Liver (tissue), 9 donors: ENCODE results near the gene MELTF. TPM values are rescaled to one million over a fixed set of nuclear protein-coding genes. Genes with fewer than 3 reads are reported as not detected.

Experiments used
- DNase-seq: peaks from one replicate; pipeline ENCODE4 v3.0.0-alpha.2; 2017; ENCODE audit warnings: low spot score
- H3K27ac ChIP-seq, 2 donors: one replicate each; pipeline ENCODE4 v1.7.0; 2013; ENCODE audit warnings: inconsistent platforms in 2 of 2, low read length in 2 of 2, control low read depth in 1 of 2, low read depth in 1 of 2, mild to moderate bottlenecking in 1 of 2
- H3K27me3 ChIP-seq, 4 donors: one replicate each; pipeline versions ENCODE4 v1.6.1 to v1.7.0; 2013; ENCODE audit warnings: low read length in 3 of 4, inconsistent platforms in 1 of 4, mild to moderate bottlenecking in 1 of 4, moderate library complexity in 1 of 4; ENCODE audit not compliant: control insufficient read depth in 4 of 4, insufficient read depth in 4 of 4
- H3K36me3 ChIP-seq, 4 donors: one replicate each; pipeline versions ENCODE4 v1.6.1 to v1.7.0; 2013; ENCODE audit warnings: low read length in 3 of 4, mild to moderate bottlenecking in 3 of 4, low read depth in 1 of 4, moderate library complexity in 1 of 4; ENCODE audit not compliant: control insufficient read depth in 4 of 4, insufficient read depth in 3 of 4
- H3K4me1 ChIP-seq, 4 donors: one replicate each; pipeline versions ENCODE4 v1.6.1 to v1.7.0; 2013; ENCODE audit warnings: low read length in 3 of 4, mild to moderate bottlenecking in 3 of 4, moderate library complexity in 1 of 4; ENCODE audit not compliant: control insufficient read depth in 4 of 4, insufficient read depth in 4 of 4
- H3K4me3 ChIP-seq, 3 donors: one replicate each; pipeline versions ENCODE4 v1.6.1 to v1.7.0; 2013; ENCODE audit warnings: low read length in 3 of 3, control low read depth in 1 of 3, low read depth in 1 of 3, mild to moderate bottlenecking in 1 of 3
- H3K9ac ChIP-seq, 2 donors: one replicate each; pipeline ENCODE4 v1.7.0; 2013; ENCODE audit warnings: low read length in 2 of 2, mild to moderate bottlenecking in 2 of 2, moderate library complexity in 2 of 2, control low read depth in 1 of 2, low read depth in 1 of 2
- H3K9me3 ChIP-seq, 4 donors: one replicate each; pipeline versions ENCODE4 v1.6.1 to v1.7.0; 2013; ENCODE audit warnings: low read length in 3 of 4; ENCODE audit not compliant: control insufficient read depth in 4 of 4
- EGR1 ChIP-seq, 2 donors: IDR thresholded peaks; 2 replicates each; pipeline ENCODE4 v1.6.1; 2016 to 2018; ENCODE audit warnings: antibody characterized with exemption in 2 of 2, low read depth in 2 of 2
- FOXA1 ChIP-seq: IDR thresholded peaks from 2 replicates; pipeline ENCODE4 v1.6.1; 2016; ENCODE audit warnings: antibody characterized with exemption
- FOXA2 ChIP-seq: IDR thresholded peaks from 2 replicates; pipeline ENCODE4 v1.6.1; 2016; ENCODE audit warnings: antibody characterized with exemption
- GABPA ChIP-seq, 2 donors: IDR thresholded peaks in 1 of 2; conservative IDR thresholded peaks in 1 of 2; 2 replicates each; pipeline ENCODE4 v1.6.1; 2016; ENCODE audit warnings: antibody characterized with exemption in 2 of 2, mild to moderate bottlenecking in 1 of 2, moderate library complexity in 1 of 2
- HNF4A ChIP-seq, 2 donors: conservative IDR thresholded peaks; 2 replicates each; pipeline ENCODE4 v1.6.1; 2016; ENCODE audit warnings: antibody characterized with exemption in 2 of 2, mild to moderate bottlenecking in 2 of 2
- HNF4G ChIP-seq: IDR thresholded peaks from 2 replicates; pipeline ENCODE4 v1.6.1; 2016; ENCODE audit warnings: antibody characterized with exemption
- RAD21 ChIP-seq, 2 donors: IDR thresholded peaks; 2 replicates each; pipeline ENCODE4 v1.6.1; 2016; ENCODE audit warnings: antibody characterized with exemption in 2 of 2, mild to moderate bottlenecking in 2 of 2
- RXRA ChIP-seq, 2 donors: IDR thresholded peaks; 2 replicates each; pipeline ENCODE4 v1.6.1; 2017 to 2018; ENCODE audit warnings: antibody characterized with exemption in 2 of 2, mild to moderate bottlenecking in 1 of 2
- TAF1 ChIP-seq: conservative IDR thresholded peaks from 2 replicates; pipeline ENCODE4 v1.6.1; 2016; ENCODE audit warnings: antibody characterized with exemption, mild to moderate bottlenecking
- YY1 ChIP-seq: IDR thresholded peaks from 2 replicates; pipeline ENCODE4 v1.6.1; 2016; ENCODE audit warnings: antibody characterized with exemption, mild to moderate bottlenecking
- WGBS: extraction: QIAGEN DNeasy Blood & Tissue Kit; methylation state at CpG from one replicate; pipeline ENCODE4 v1.1.7; 2013; 5-methylcytosine and 5-hydroxymethylcytosine counted together
- polyA plus RNA-seq, 2 donors: library from polyadenylated mRNA; stranded (reverse) in 1 of 2; unstranded in 1 of 2; fragments of 200-250 nt in 1 of 2; fragments of >200 nt in 1 of 2; fragmentation: Nextera tagmentation in 1 of 2; extraction: Ambion mirVana in 1 of 2; gene quantifications; one replicate each; pipeline versions ENCODE4 v1.2.1 to v1.2.3, GENCODE V29; 2013 to 2015
- total RNA-seq, 2 donors: library from RNA; depleted of rRNA; stranded (reverse); fragments of >200 nt; gene quantifications; one replicate each; pipeline ENCODE4 v1.2.3, GENCODE V29; 2014
- TF ChIP-seq, protein P1 (sequence below): fragments of 150-350 bp; IDR thresholded peaks from 2 replicates; pipeline ENCODE4 v1.5.1; 2017; ENCODE audit warnings: improper control_type of control experiment, low read depth, low read length; ENCODE audit not compliant: missing input control
- TF ChIP-seq, protein P2 (sequence below): IDR thresholded peaks from 2 replicates; pipeline ENCODE4 v1.6.1; 2016; ENCODE audit warnings: antibody characterized with exemption
- TF ChIP-seq, protein P3 (sequence below): IDR thresholded peaks from 2 replicates; pipeline ENCODE4 v1.6.1; 2016; ENCODE audit warnings: antibody characterized with exemption
- TF ChIP-seq, protein P4 (sequence below): IDR thresholded peaks from 2 replicates; pipeline ENCODE4 v1.6.1; 2016; ENCODE audit warnings: antibody characterized with exemption
- TF ChIP-seq, protein P5 (sequence below): IDR thresholded peaks from 2 replicates; pipeline ENCODE4 v1.6.1; 2016; ENCODE audit warnings: antibody characterized with exemption, mild to moderate bottlenecking
- donor health status: healthy.
- donor health status: healthy.
- donor health status: healthy.
- donor health status: healthy.
- donor health status: healthy.

Gene MELTF
- total and polyA plus RNA-seq, 4 donors, result 0.14 to 1.2 (median 1.0) TPM

DNA sequence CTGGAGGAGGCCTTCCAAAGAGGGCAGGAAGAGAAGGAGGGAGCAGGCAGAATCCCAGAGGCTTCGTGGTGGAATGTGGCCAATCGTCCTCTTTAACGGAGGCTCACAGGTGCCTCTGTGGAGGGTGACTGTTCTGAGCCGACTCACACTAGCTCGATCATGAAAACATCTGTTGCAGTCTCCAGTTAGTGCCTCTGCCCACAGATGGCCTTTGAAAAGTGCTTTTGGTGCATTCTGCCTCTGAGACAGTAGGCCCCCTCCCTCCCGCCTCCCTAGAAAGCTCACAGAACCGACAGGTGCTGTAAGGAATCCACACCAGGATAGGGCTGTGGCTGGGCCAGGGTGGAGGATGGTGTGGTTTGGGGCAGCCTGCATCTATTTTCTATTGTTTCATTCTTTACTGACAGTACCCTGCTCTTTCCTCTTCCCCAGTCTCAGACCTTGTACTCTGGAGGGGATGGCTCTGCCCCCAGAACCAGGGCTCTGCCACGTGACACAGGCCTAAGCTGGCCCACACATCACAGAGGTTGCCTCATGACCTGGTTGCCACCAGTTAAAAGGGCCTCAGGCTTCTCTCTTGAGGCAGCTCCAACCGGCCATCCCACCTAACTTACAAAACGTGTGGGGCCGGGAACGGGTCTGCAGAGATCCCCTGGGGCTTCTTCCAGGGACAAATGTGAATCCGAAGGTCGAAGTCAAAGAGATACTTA, 33.8 kb downstream of the MELTF start:
- H3K36me3 ChIP-seq, result no peaks in the 10 kb centered on the region
- TF ChIP-seq, protein P1, sequence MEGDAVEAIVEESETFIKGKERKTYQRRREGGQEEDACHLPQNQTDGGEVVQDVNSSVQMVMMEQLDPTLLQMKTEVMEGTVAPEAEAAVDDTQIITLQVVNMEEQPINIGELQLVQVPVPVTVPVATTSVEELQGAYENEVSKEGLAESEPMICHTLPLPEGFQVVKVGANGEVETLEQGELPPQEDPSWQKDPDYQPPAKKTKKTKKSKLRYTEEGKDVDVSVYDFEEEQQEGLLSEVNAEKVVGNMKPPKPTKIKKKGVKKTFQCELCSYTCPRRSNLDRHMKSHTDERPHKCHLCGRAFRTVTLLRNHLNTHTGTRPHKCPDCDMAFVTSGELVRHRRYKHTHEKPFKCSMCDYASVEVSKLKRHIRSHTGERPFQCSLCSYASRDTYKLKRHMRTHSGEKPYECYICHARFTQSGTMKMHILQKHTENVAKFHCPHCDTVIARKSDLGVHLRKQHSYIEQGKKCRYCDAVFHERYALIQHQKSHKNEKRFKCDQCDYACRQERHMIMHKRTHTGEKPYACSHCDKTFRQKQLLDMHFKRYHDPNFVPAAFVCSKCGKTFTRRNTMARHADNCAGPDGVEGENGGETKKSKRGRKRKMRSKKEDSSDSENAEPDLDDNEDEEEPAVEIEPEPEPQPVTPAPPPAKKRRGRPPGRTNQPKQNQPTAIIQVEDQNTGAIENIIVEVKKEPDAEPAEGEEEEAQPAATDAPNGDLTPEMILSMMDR, result no peak
- no peak for TF ChIP-seq YY1
- no peak for TF ChIP-seq GABPA (IDR thresholded peaks at IDR 0.05 in 1 of 2, conservative IDR thresholded peaks at IDR 0.05 in 1 of 2)
- TF ChIP-seq, protein P2, sequence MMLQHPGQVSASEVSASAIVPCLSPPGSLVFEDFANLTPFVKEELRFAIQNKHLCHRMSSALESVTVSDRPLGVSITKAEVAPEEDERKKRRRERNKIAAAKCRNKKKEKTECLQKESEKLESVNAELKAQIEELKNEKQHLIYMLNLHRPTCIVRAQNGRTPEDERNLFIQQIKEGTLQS, result no peak
- no peak for TF ChIP-seq FOXA2
- no peak for TF ChIP-seq FOXA1
- TF ChIP-seq, protein P3, sequence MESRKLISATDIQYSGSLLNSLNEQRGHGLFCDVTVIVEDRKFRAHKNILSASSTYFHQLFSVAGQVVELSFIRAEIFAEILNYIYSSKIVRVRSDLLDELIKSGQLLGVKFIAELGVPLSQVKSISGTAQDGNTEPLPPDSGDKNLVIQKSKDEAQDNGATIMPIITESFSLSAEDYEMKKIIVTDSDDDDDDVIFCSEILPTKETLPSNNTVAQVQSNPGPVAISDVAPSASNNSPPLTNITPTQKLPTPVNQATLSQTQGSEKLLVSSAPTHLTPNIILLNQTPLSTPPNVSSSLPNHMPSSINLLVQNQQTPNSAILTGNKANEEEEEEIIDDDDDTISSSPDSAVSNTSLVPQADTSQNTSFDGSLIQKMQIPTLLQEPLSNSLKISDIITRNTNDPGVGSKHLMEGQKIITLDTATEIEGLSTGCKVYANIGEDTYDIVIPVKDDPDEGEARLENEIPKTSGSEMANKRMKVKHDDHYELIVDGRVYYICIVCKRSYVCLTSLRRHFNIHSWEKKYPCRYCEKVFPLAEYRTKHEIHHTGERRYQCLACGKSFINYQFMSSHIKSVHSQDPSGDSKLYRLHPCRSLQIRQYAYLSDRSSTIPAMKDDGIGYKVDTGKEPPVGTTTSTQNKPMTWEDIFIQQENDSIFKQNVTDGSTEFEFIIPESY, result no peak
- TF ChIP-seq HNF4G, result no peak
- no peak for TF ChIP-seq RAD21 (IDR thresholded peaks at IDR 0.05)
- no peak for TF ChIP-seq HNF4A (conservative IDR thresholded peaks at IDR 0.05)
- TF ChIP-seq TAF1, result no peak
- no peak for TF ChIP-seq EGR1 (IDR thresholded peaks at IDR 0.05; ENCODE audit: low read depth in 2 of 2)
- TF ChIP-seq RXRA (IDR thresholded peaks at IDR 0.05), result no peak
- TF ChIP-seq, protein P4, sequence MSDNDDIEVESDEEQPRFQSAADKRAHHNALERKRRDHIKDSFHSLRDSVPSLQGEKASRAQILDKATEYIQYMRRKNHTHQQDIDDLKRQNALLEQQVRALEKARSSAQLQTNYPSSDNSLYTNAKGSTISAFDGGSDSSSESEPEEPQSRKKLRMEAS, result no peak
- TF ChIP-seq, protein P5, sequence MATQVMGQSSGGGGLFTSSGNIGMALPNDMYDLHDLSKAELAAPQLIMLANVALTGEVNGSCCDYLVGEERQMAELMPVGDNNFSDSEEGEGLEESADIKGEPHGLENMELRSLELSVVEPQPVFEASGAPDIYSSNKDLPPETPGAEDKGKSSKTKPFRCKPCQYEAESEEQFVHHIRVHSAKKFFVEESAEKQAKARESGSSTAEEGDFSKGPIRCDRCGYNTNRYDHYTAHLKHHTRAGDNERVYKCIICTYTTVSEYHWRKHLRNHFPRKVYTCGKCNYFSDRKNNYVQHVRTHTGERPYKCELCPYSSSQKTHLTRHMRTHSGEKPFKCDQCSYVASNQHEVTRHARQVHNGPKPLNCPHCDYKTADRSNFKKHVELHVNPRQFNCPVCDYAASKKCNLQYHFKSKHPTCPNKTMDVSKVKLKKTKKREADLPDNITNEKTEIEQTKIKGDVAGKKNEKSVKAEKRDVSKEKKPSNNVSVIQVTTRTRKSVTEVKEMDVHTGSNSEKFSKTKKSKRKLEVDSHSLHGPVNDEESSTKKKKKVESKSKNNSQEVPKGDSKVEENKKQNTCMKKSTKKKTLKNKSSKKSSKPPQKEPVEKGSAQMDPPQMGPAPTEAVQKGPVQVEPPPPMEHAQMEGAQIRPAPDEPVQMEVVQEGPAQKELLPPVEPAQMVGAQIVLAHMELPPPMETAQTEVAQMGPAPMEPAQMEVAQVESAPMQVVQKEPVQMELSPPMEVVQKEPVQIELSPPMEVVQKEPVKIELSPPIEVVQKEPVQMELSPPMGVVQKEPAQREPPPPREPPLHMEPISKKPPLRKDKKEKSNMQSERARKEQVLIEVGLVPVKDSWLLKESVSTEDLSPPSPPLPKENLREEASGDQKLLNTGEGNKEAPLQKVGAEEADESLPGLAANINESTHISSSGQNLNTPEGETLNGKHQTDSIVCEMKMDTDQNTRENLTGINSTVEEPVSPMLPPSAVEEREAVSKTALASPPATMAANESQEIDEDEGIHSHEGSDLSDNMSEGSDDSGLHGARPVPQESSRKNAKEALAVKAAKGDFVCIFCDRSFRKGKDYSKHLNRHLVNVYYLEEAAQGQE, result no peak
- H3K9me3 ChIP-seq, result no peaks in the 10 kb centered on the region
- 92% methylated on average over 14 of the region's 14 CpGs for WGBS
- H3K4me3 ChIP-seq, result no peak overlapping the region
- H3K9ac ChIP-seq, result no peak overlapping the region
- no peak for DNase-seq
- no peak overlapping the region for H3K27ac ChIP-seq
- H3K27me3 ChIP-seq, result no peaks in the 10 kb centered on the region
- H3K4me1 ChIP-seq, result no peaks in the 10 kb centered on the region

DNA sequence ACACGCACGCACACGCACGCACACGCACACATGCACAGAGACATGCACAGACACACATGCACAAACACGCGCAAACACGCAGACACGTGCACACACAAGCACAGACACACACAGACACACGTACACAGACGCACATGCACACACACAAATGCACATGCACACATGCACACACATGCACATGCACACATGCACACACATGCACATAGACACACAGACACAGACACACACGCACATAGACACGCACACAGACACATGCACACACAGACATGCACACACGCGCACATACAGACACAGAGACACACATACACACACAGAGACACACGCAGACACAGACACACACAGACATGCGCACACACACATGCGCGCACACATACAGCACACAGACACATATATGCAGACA, 34.6 kb downstream of the MELTF start:
- no peak for DNase-seq
- Histone ChIP-seq H3K4me1 (no peaks in the 10 kb centered on the region), H3K9ac (no peak overlapping the region), H3K4me3 (no peak overlapping the region), H3K36me3 (no peaks in the 10 kb centered on the region), H3K27ac (no peak overlapping the region), H3K9me3 (no peaks in the 10 kb centered on the region), H3K27me3 (no peaks in the 10 kb centered on the region)
- TF ChIP-seq, protein P3, result no peak
- TF ChIP-seq, protein P2, result no peak
- TF ChIP-seq, protein P4, result no peak
- no peak for TF ChIP-seq RAD21 (IDR thresholded peaks at IDR 0.05)
- WGBS, result 92% methylated on average over 19 of the region's 19 CpGs
